Subcutaneous adipose tissue (tissue), 4 donors: ENCODE results near the gene NPHP3. TPM values are rescaled to one million over a fixed set of nuclear protein-coding genes. Genes with fewer than 3 reads are reported as not detected.

Source experiments
- total RNA-seq, 4 donors: library from RNA; depleted of rRNA; stranded (reverse); fragments of >200 nt; gene quantifications; one replicate each; pipeline ENCODE4 v1.1.0, GENCODE V29; 2016
- TF ChIP-seq, protein P1 (sequence below): fragments of 450-650 bp; IDR thresholded peaks from one replicate; pipeline ENCODE4 v1.5.1; 2016; ENCODE audit warnings: low read depth, mild to moderate bottlenecking, control low read depth, antibody characterized with exemption, moderate library complexity

The NPHP3 gene
- total RNA-seq, 4 donors from 2014 or later, result 45.9 to 73.7 (median 62.3) TPM

DNA sequence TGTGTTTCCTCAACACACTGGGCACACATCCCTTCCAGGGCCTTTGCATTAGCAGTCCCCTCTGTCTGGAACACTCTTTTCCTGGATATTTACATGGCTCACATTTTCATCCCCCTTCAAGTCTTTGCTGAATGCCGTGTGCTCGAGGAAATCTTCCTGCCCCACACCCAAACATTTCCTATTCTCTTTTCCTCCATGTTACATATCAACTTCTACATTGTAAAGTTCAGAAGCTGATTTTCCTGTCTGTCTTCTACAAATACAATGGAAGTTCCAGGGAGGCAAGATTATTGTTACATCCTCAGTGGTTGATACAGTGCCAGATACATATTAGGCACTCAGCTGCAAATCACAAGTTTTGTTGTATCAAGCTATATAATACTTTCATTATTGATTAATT is 66.7 kb downstream of the NPHP3 start:
- TF ChIP-seq, protein P1, sequence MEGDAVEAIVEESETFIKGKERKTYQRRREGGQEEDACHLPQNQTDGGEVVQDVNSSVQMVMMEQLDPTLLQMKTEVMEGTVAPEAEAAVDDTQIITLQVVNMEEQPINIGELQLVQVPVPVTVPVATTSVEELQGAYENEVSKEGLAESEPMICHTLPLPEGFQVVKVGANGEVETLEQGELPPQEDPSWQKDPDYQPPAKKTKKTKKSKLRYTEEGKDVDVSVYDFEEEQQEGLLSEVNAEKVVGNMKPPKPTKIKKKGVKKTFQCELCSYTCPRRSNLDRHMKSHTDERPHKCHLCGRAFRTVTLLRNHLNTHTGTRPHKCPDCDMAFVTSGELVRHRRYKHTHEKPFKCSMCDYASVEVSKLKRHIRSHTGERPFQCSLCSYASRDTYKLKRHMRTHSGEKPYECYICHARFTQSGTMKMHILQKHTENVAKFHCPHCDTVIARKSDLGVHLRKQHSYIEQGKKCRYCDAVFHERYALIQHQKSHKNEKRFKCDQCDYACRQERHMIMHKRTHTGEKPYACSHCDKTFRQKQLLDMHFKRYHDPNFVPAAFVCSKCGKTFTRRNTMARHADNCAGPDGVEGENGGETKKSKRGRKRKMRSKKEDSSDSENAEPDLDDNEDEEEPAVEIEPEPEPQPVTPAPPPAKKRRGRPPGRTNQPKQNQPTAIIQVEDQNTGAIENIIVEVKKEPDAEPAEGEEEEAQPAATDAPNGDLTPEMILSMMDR, result no peak

DNA sequence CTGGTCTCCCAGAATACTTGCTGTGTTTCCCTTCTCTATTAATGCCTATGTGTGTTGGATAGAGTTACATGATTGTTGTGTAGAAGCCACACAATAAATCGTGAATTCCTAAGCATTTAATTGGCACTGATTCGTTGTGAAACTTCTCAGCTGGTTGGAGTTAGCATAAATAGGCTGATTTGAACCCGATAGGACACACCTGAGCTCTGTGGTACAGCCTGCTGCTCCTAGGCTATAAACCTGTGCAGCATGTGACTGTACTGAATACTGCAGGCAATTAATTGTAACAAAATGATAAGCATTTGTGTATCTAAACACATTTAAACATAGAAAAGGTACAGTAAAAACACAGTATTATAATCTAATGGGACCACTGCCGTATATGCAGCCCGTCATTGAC is 67.5 kb downstream of the NPHP3 start:
- TF ChIP-seq, protein P1, result no peak

DNA sequence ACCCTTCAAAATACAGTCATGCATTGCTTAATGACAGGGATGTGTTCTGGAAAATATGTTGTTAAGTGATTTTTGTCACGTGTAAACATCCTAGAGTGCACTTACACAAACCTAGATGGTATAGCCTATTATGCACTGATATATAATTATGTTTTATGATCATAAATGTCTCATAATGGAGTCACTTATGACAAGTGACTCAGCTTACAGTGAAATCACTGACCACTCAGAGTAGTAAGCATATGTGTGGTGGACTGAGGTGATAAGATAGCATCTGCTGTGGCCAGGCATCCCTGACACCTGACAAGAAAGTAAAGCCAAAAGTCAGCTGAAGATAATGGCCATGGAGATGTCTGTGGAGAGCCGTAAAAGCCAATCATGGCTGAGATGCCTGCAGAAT is 68.0 kb downstream of the NPHP3 start:
- TF ChIP-seq, protein P1, result no peak

DNA sequence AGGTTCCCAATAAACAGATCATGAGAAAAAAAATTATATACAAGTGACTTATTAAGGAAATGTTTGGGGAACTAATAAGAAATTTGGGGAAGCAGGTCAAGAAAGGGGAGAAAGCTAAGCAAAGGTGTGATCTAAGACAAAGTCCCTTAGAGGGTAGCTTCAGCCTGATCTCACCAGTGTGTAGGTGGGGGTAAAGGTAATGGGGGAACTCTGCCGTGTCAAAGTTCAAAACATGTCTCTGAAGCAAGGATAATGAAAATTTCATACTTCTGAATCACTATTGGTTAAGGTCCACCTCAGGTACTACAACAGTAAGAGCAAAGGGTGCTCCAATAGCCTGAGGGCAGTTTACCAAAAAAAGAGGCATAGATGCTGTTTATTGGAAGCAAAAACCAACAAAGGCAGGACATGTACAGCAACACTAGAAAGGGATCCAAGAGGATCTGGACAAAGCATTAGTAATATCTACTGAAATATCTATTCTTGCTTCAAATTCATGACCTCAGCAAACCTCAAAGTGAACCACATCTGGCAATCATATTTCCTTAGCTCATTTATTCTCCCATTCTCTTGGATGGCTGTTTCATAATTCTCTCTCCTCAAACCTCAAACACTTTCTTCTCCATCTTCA is 69.5 kb downstream of the NPHP3 start:
- TF ChIP-seq, protein P1, result no peak

DNA sequence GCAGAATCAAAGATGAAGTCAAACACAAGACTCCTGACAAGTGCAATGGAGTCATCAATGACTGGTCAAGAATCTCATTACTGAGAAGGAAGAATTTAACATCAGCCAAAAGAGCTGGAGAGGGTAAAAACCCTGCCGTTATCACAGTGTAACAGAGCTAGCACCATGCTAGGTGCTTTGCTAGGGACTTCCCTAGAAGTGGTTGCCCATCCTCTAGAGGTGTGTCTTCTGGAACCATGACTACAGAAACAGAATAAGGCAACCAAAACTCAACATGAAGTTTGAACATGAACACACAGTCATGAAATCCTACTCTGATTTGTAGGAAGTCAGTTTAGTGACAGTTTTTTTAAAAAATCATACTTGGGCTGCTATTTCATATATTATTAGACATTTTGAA is 72.1 kb downstream of the NPHP3 start:
- TF ChIP-seq, protein P1, result no peak

DNA sequence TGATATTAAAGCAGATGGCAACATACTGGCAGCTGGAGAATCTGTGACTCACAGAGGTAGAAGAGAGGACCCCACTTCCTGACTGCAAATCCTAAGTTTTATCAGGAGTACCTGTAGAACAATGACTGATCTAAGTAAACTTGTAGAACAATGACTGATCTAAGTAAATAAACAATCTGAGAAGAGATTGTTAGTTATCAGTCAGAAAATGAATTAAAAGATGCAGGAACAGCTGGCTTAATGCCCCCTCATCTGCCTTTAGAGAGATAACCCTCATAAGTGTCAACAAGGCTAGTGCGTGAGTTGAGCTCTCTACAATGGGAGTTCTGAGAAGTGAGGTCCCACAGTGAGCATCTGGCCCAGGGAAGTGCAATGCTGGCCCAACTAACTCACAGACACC is 77.2 kb downstream of the NPHP3 start:
- TF ChIP-seq, protein P1, result no peak

DNA sequence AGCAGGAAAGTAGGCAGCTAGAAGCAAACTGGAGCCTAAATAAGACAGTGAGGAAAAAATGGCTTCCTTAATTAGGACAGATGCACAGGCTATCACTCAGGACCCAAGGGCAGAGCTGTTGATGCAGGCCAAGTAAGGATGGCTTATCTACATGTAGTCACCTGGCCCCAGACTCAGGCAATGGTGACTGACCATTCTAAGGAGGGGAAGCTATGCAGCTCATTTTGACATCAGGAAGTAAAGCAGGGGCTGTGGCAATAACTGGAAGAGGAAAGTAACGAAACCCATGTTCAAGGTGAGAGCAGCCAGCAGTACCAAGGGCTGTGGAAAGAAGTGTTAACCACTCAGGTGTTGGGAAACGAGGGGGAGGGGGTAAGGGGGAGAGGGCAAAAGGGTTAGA is 78.8 kb downstream of the NPHP3 start:
- TF ChIP-seq, protein P1, result no peak
